ENCODE results near the gene LDLRAD4. TPM values are rescaled to one million over a fixed set of nuclear protein-coding genes. Genes with fewer than 3 reads are reported as not detected.
"Not testable (repeated sequence)": the region's sequence is repeated elsewhere in the genome, so short reads cannot be mapped to it uniquely, and the experiment has no call there.

The LDLRAD4 gene
- total RNA-seq, 1 experiment from 2014 or later = 0.68 TPM

GRCh38 chr18:13481820-13482617 is 263.5 kb downstream of the LDLRAD4 start:
- H3K27me3 ChIP-seq (replicated peaks) = no peaks in the 10 kb centered on the region
- no peaks in the 10 kb centered on the region for H3K36me3 ChIP-seq
- DNase-seq (ENCODE audit: low read depth in 1 of 2, low spot score in 2 of 2) = no peak
- no peak overlapping the region for H3K4me3 ChIP-seq
- no peaks in the 10 kb centered on the region for H3K4me1 ChIP-seq (replicated peaks)
- H3K9me3 ChIP-seq (replicated peaks) = no peaks in the 10 kb centered on the region
- no peak overlapping the region for H3K27ac ChIP-seq

GRCh38 chr18:13482618-13482945 is 264.0 kb downstream of the LDLRAD4 start:
- no peaks in the 10 kb centered on the region for H3K36me3 ChIP-seq
- no peak overlapping the region for H3K27ac ChIP-seq
- no peaks in the 10 kb centered on the region for H3K27me3 ChIP-seq (replicated peaks)
- H3K4me3 ChIP-seq = no peak overlapping the region
- no peaks in the 10 kb centered on the region for H3K9me3 ChIP-seq (replicated peaks)
- DNase-seq (ENCODE audit: low read depth in 1 of 2, low spot score in 2 of 2) = no peak
- no peaks in the 10 kb centered on the region for H3K4me1 ChIP-seq (replicated peaks)

GRCh38 chr18:13483316-13484270 is 265.0 kb downstream of the LDLRAD4 start:
- no peak overlapping the region for H3K27ac ChIP-seq
- no peaks in the 10 kb centered on the region for H3K27me3 ChIP-seq (replicated peaks)
- no peaks in the 10 kb centered on the region for H3K9me3 ChIP-seq (replicated peaks)
- DNase-seq (ENCODE audit: low read depth in 1 of 2, low spot score in 2 of 2) = no peak
- no peaks in the 10 kb centered on the region for H3K4me1 ChIP-seq (replicated peaks)
- H3K4me3 ChIP-seq = no peak overlapping the region
- H3K36me3 ChIP-seq = no peaks in the 10 kb centered on the region

- H3K4me3 ChIP-seq = no peak overlapping the region
- no peaks in the 10 kb centered on the region for H3K9me3 ChIP-seq (replicated peaks)
- H3K4me1 ChIP-seq (replicated peaks) = no peaks in the 10 kb centered on the region
- no peak overlapping the region for H3K27ac ChIP-seq
- no peaks in the 10 kb centered on the region for H3K27me3 ChIP-seq (replicated peaks)
- no peaks in the 10 kb centered on the region for H3K36me3 ChIP-seq
- no peak for DNase-seq (ENCODE audit: low read depth in 1 of 2, low spot score in 2 of 2)
Observed at GRCh38 chr18:13485182-13485581, 266.6 kb downstream of the LDLRAD4 start.

- no peaks in the 10 kb centered on the region for H3K36me3 ChIP-seq
- H3K27me3 ChIP-seq (replicated peaks) = no peaks in the 10 kb centered on the region
- no peaks in the 10 kb centered on the region for H3K9me3 ChIP-seq (replicated peaks)
- H3K4me1 ChIP-seq (replicated peaks) = no peaks in the 10 kb centered on the region
- no peak overlapping the region for H3K27ac ChIP-seq
- no peak for DNase-seq (ENCODE audit: low read depth in 1 of 2, low spot score in 2 of 2)
- H3K4me3 ChIP-seq = no peak overlapping the region
Observed at GRCh38 chr18:13485604-13486003, 267.0 kb downstream of the LDLRAD4 start.

GRCh38 chr18:13486284-13486683 is 267.7 kb downstream of the LDLRAD4 start:
- Histone ChIP-seq H3K27me3 (replicated peaks) (no peaks in the 10 kb centered on the region), H3K27ac (no peak overlapping the region), H3K4me3 (no peak overlapping the region), H3K36me3 (no peaks in the 10 kb centered on the region), H3K4me1 (replicated peaks) (no peaks in the 10 kb centered on the region), H3K9me3 (replicated peaks) (no peaks in the 10 kb centered on the region)
- DNase-seq (ENCODE audit: low read depth in 1 of 2, low spot score in 2 of 2) = no peak

DNA sequence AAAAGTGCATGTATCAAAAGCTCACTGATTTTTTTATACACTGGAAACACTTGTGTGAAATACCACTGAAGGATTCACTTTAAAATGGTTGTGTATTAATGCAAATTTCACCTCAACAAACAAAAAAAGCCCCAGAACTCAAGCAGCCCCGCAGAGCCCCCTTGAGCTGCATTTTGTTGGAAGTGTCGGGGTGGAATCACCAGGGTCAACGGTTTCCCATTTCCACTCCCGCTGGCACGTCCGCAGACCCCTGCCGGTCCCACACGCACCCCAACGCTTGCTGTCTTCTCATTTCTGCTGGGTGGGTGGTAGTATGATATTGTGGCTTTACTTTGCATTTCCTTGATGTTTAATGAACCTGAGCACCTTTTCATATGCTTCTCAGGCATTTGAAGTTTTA is 268.1 kb downstream of the LDLRAD4 start:
- no peak for DNase-seq (ENCODE audit: low read depth in 1 of 2, low spot score in 2 of 2)
- no peak overlapping the region for H3K4me3 ChIP-seq
- no peaks in the 10 kb centered on the region for H3K9me3 ChIP-seq (replicated peaks)
- no peaks in the 10 kb centered on the region for H3K36me3 ChIP-seq
- H3K4me1 ChIP-seq (replicated peaks) = no peaks in the 10 kb centered on the region
- H3K27me3 ChIP-seq (replicated peaks) = no peaks in the 10 kb centered on the region
- H3K27ac ChIP-seq = no peak overlapping the region

GRCh38 chr18:13487237-13487636 is 268.7 kb downstream of the LDLRAD4 start:
- Histone ChIP-seq H3K27ac (no peak overlapping the region), H3K27me3 (replicated peaks) (no peaks in the 10 kb centered on the region), H3K9me3 (replicated peaks) (no peaks in the 10 kb centered on the region), H3K36me3 (no peaks in the 10 kb centered on the region), H3K4me3 (no peak overlapping the region), H3K4me1 (replicated peaks) (no peaks in the 10 kb centered on the region)
- DNase-seq (ENCODE audit: low read depth in 1 of 2, low spot score in 2 of 2) = no peak

GRCh38 chr18:13488281-13488929 is 269.8 kb downstream of the LDLRAD4 start:
- H3K4me1 ChIP-seq (replicated peaks) = no peaks in the 10 kb centered on the region
- DNase-seq (ENCODE audit: low read depth in 1 of 2, low spot score in 2 of 2) = no peak
- H3K4me3 ChIP-seq = no peak overlapping the region
- H3K27me3 ChIP-seq (replicated peaks) = no peaks in the 10 kb centered on the region
- H3K27ac ChIP-seq = no peak overlapping the region
- H3K36me3 ChIP-seq = no peaks in the 10 kb centered on the region
- no peaks in the 10 kb centered on the region for H3K9me3 ChIP-seq (replicated peaks)

DNA sequence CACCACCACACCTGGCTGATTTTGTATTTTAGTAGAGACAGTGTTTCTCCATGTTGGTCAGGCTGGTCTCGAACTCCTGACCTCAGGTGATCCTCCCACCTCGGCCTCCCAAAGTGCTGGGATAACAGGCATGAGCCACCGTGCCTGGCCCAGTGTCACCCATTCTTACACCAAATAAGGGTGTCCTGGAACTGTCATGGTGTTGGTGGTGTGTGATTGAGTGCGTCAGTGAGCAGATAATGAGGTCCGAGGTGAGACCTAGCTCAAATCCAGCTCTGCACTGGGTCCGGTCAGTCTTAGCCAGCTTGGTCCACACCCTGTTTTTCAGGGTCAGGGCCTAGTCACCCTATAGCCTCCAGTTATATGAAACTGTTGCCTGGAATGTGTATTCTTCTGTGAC is 270.7 kb downstream of the LDLRAD4 start:
- H3K4me3 ChIP-seq; H3K36me3 ChIP-seq; H3K4me1 ChIP-seq (replicated peaks): not testable (repeated sequence)

DNA sequence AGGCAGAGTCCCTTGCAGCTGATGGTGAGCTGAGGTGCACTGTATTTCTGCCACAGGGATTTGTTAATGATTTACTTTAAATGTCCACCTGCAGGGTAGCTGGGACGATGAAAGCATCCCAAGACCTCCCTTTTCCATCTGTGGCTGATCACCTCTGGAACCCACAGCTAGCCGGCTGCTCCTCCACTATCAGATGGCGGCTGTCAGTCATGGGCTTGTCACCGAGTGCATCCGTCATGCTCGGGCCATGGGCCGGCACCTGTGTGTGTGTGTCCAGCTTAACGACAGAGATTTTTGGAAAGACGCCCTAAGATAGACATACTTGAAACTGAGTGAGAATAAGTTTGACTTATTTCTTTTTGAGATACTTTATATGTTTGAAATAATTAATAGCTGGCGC is 272.6 kb downstream of the LDLRAD4 start:
- no peaks in the 10 kb centered on the region for H3K9me3 ChIP-seq (replicated peaks)
- no peak overlapping the region for H3K27ac ChIP-seq
- no peaks in the 10 kb centered on the region for H3K4me1 ChIP-seq (replicated peaks)
- no peaks in the 10 kb centered on the region for H3K36me3 ChIP-seq
- H3K4me3 ChIP-seq = no peak overlapping the region
- DNase-seq (ENCODE audit: low read depth in 1 of 2, low spot score in 2 of 2) = no peak
- H3K27me3 ChIP-seq (replicated peaks) = no peaks in the 10 kb centered on the region

More for the DNA sequence above, 270.7 kb downstream of the LDLRAD4 start:
- H3K27ac ChIP-seq; H3K27me3 ChIP-seq (replicated peaks); DNase-seq (ENCODE audit: low read depth in 1 of 2, low spot score in 2 of 2); H3K9me3 ChIP-seq (replicated peaks): not testable (repeated sequence)

GRCh38 chr18:13492314-13492713 is 273.8 kb downstream of the LDLRAD4 start:
- H3K27me3 ChIP-seq (replicated peaks) = no peaks in the 10 kb centered on the region
- no peak for DNase-seq (ENCODE audit: low read depth in 1 of 2, low spot score in 2 of 2)
- H3K36me3 ChIP-seq = no peaks in the 10 kb centered on the region
- H3K4me1 ChIP-seq (replicated peaks) = no peaks in the 10 kb centered on the region
- H3K27ac ChIP-seq = no peak overlapping the region
- no peaks in the 10 kb centered on the region for H3K9me3 ChIP-seq (replicated peaks)
- no peak overlapping the region for H3K4me3 ChIP-seq

DNA sequence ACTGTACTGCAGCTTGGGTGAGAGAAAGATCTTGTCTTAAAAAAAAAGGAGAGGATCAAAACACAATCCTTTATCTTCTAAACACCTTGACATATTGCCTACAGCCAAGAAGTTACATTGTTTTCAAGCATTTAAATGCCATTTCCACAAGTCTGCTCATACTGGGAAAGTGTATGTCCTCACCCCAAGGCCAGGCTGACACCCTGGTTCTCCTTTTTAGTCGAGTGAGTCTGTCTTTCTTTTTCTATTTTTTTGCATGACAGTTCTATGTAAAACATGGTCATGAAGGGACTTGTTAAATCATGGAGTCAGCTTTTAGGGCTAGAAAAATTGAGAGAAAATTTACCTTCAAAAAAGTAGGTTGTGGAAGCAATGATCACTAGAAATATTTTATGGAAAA is 274.5 kb downstream of the LDLRAD4 start:
- Histone ChIP-seq H3K4me1 (replicated peaks) (no peaks in the 10 kb centered on the region), H3K27ac (no peak overlapping the region), H3K36me3 (no peaks in the 10 kb centered on the region), H3K9me3 (replicated peaks) (no peaks in the 10 kb centered on the region), H3K27me3 (replicated peaks) (no peaks in the 10 kb centered on the region), H3K4me3 (no peak overlapping the region)
- DNase-seq (ENCODE audit: low read depth in 1 of 2, low spot score in 2 of 2) = no peak

- Histone ChIP-seq H3K9me3 (replicated peaks) (no peaks in the 10 kb centered on the region), H3K4me1 (replicated peaks) (no peaks in the 10 kb centered on the region), H3K4me3 (no peak overlapping the region), H3K27ac (no peak overlapping the region), H3K27me3 (replicated peaks) (no peaks in the 10 kb centered on the region), H3K36me3 (no peaks in the 10 kb centered on the region)
- no peak for DNase-seq (ENCODE audit: low read depth in 1 of 2, low spot score in 2 of 2)
Observed at GRCh38 chr18:13493725-13494124, 275.2 kb downstream of the LDLRAD4 start.
